Astrocyte (in vitro differentiated cells and primary cell): Measurements from ENCODE around the gene MYL12A.

ENCODE experiments used
- CTCF ChIP-seq: IDR thresholded peaks from 2 replicates; pipeline ENCODE4 v1.5.1; 2011; ENCODE audit warnings: low read depth, mild to moderate bottlenecking, inconsistent platforms, low read length, moderate library complexity; ENCODE audit not compliant: insufficient read depth
- EZH2 ChIP-seq: IDR thresholded peaks from 2 replicates; pipeline ENCODE4 v1.6.1; 2012; ENCODE audit warnings: mild to moderate bottlenecking, low read length, inconsistent platforms; ENCODE audit not compliant: insufficient read depth

GRCh38 chr18:3233004-3233403 is 14.6 kb upstream of the MYL12A start:
- no peak for TF ChIP-seq CTCF
- TF ChIP-seq EZH2: no peak
